GM18508 (cell line): Measurements from ENCODE around the gene SIVA1.

Source experiments
- ATAC-seq: cut with Tn5 transposase; IDR thresholded peaks from one replicate; pipeline ENCODE4 v1.9.1; 2021; ENCODE audit warnings: moderate number of reproducible peaks; ENCODE audit not compliant: insufficient read depth, unreplicated experiment

SIVA1 gene

DNA sequence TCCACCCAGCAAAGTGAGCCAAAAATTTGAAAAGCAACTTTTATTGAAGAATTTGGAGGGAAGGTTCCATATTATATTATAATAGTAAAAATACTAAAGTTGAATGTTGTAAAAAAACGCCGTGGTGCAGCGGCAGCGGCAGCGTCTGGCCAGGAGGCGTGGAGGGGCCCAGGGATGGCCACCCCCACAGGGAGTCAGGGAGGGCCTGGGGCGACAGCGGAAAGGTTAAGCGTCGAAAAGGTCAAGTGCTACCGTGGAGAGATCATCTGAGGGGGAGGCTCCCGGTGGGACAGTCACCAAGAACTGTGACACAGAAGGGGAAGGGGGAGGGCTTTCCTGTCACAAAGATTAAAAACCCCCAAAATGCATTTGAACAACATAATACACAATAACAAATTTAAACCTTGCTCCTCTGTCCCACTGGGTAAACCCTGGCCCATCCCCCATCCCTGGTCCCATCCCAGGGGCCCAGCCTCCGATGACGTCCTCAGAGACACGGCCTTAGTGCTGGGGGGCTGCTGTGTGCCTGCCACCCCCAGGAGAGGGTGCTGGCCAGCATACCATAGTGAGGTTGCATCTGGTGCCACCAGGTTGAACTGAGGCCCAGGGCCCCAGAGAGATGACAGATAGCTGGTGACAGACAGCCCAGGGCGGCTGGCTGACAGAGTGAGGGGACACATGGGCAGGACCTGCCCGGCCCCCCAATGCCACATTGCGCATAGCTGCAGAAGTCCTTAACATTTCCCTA is 16.6 kb downstream of the SIVA1 start:
- ATAC-seq = no peak

DNA sequence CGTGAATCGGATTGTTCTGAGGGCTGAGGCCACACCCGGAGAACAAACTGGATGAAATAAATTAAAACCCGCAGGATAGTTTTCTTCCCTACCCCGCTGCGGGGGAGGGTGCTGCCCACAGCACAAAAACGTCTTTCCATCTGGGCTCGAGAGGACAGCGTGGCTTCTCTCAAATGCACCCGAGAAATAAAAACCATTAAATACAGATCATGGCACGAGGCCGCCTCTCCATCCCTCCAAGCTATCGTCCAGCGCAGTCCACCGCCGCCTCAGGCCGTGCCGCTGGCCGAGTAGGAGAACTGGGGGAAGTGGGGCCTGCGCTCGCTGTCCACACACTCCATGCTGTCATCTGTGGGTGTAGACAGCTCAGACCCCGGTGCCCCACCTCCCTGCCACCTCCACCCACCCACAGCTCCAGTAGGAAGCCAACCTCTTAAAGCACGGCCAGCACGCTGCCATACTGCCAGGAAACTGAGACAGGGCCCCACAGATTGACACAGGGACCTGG is 17.2 kb downstream of the SIVA1 start:
- no peak for ATAC-seq

DNA sequence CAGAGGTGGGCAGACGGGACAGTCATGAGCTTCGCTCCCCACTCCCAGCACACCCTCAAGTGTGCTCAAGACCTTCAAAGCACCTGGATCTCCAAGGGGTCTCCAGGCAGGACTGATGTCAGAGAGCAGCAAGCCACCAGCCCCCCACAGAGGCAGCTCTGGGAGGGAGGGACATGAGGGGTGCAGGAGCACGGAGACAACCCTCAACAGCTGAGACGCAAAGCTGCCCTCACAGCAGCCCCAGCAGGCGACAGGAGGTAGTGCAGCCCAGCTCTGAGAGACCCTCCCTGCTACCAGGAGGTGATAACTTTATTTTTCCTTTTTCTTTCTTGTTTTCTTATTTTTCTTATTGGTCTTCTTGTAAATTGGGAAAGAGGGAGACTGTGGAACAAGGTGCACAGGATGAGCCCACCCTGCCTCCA is 17.9 kb downstream of the SIVA1 start:
- no peak for ATAC-seq

DNA sequence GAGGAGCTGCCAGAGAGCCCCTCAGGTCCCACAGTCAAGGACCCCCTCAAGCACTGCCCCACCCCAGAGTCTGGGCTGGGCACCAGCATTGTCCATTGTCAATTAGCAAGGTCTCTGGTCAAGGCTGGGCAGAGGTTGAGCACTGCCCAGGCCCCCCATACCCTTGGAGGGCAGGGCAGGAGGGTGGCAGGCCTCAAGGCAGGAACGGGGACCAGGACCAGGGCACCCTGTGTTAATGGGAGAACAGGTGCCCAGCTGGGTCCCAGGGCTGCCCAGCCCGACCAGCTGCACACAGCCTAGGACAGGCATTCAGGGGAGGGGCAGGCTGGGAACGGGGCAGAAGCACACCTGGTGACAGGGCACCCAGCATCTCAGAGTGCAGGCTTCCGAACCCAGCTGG is 18.4 kb downstream of the SIVA1 start:
- ATAC-seq = no peak

DNA sequence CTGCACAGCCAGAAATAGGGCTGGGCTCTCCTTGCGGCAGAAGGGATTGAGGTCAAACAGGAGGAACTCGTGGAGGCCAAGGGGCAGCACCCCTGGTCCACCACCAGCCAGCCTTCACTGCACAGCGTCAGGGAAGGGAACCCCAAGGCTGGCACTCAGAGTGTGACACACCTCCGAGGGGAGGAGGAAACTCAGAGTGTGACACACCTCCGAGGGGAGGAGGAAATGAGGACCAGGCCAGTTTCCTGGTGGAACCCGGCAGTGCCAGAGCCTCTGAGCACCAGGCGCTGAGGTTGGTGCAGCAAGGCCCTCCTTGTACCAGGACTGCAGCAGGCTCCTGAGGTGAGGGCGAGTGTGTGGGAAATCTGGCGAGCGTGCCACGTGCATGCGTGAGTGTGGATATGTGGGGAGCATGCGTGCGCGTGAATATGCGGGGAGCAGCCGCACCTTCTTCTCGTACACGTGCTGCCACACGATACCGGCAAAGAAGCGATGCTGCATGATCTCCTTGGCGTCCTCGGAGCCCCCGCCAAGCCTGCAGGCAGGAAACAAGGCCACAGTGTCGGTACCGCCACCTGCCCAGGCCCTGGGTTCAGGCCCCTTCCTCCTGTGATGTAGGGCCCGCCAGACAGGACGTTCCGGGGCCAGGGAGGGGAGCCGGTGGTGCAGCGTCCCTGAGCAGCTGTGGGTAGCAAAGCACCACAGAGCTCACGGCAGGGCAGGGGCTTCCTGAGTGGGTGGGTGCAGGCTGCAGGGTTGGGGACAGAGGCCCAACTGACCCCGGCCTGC is 19.2 kb downstream of the SIVA1 start:
- ATAC-seq = no peak

DNA sequence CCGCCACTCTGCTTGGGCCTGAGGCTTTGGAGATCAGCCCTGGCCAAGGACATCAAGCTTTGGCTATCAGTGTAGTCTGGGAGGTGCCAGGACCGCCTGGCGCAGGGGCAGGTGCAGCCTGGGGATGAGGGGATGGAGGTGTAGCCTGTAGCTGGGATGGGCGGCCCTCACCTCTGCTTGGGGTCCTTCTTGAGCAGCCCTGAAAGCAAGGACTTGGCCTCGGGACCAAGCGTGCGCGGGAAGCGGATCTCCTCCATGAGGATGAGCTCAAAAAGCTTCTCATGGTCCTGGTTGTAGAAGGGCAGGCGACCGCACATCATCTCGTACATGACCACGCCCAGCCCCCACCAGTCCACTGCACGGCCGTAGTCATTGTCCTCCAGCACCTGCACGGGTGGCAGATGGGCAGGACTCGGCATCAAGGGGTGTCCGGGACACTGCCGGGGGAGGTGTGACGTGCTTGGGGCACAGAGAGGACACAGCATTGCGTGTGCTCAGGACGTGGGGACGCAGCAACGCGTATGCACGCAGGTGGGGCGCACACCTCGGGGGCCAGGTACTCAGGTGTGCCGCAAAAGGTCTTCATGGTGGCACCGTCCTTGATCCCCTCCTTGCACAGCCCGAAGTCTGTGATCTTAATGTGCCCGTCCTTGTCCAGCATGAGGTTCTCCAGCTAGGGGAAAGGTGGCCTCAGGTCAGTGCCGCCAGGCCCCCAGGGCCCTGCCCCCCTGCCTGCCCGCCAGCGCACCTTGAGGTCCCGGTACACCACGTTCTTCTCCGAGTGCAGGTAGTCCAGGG is 20.0 kb downstream of the SIVA1 start:
- no peak for ATAC-seq

DNA sequence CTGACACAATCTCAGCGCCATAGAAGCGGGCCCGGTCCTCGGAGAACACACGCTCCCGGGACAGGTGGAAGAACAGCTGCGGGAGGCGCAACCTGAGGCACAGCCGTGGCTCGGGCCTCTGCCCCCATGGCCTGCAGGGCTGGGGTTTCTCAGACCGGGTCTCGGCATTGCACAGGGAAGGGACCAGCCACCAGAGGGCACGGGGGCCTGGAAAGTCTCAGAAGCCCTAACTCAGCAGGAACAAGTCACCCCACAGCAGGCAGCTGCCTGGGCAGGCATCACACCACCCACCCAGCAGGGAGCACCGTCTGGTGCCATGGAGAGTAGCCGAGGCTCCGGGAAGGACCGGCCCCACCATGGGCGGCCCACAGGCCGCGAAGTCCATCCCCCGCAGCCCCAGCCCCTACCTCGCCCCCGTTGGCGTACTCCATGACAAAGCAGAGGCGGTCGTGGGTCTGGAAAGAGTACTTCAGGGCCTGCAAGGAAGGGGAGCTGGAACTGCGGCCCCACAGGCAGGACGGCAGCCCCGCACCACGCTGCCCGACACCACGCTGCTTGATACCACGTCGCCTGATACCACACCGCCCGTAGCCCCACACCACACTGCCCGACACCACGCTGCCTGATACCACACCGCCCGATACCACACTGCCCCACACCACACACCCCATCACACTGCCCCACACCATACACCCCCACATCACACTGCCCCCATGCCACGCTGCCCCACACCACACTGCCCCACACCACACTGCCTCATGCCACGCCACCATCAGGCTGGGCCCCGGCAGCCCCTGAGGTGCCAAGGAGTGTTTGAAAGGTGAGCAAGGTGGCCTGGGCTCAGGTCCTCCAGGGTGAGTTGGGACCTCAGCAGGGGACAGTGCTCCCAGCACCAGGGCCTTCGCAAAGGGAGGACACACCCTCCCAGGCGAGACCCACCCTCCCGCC is 20.8 kb downstream of the SIVA1 start:
- no peak for ATAC-seq

DNA sequence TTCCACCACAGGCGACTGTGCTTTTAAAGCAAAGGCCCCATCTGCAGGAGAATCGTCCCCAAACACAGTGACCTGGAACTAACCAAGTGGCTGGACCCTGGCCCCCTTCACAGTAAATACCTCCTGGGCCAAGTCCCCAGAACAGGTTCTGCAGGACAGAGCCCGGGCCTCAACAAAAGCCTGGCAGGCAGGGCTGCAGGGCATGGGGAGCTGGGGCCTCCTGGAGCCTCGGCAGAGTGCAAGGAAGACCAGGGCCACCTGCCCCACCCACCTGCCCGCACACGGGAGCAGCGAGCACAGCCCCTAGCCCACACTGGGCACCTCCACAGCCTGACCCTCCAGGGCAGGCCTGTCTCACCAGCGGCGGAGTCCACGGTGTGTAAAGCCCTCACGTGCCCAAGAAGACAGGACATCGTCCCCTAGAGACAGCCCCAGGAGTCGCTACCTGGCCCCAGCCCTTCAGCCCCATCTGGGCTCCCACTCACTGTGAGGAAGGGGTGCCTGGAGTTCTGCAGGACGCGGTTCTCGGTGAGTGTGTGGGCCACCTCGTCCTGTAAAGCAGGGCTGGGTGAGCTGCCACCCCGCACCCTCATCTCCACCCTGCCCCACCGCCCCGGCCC is 21.6 kb downstream of the SIVA1 start:
- ATAC-seq = no peak

DNA sequence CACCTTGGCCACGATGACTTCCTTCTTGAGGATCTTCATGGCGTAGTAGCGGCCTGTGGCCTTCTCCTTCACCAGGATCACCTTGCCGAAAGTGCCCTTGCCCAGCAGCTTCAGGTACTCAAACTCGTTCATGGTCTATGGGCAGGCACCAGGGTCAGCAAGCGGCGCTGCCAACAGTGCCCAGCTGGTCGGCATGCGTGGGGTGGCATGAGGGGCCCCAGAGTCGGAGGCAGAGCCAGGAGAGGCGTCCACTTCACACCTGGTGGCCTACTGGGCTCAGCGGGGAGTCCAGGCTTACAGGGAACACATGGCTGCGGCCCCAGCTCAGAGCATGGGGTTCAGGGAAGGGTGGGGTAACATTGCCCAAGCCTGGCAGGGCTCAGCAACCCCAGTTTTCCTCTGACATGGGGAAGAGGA is 22.1 kb downstream of the SIVA1 start:
- ATAC-seq = no peak

DNA sequence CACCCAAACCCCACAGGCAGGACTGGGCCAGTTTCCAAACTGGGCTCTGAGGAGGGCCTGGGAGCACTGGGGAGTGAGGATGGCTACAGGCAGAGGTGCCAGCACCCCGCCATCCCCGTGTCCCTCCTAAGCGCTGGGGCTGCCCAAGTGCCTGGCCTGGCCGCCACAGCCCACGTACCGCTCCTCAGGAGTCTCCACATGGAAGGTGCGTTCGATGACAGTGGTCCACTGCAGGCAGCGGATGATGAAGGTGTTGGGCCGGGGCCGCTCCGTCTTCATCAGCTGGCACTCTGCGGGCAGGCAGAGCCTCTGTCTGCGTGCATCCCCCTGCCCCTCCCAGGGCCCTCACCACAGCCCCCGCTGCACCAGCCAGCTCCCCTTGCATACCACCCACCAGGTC is 23.5 kb downstream of the SIVA1 start:
- ATAC-seq = no peak

DNA sequence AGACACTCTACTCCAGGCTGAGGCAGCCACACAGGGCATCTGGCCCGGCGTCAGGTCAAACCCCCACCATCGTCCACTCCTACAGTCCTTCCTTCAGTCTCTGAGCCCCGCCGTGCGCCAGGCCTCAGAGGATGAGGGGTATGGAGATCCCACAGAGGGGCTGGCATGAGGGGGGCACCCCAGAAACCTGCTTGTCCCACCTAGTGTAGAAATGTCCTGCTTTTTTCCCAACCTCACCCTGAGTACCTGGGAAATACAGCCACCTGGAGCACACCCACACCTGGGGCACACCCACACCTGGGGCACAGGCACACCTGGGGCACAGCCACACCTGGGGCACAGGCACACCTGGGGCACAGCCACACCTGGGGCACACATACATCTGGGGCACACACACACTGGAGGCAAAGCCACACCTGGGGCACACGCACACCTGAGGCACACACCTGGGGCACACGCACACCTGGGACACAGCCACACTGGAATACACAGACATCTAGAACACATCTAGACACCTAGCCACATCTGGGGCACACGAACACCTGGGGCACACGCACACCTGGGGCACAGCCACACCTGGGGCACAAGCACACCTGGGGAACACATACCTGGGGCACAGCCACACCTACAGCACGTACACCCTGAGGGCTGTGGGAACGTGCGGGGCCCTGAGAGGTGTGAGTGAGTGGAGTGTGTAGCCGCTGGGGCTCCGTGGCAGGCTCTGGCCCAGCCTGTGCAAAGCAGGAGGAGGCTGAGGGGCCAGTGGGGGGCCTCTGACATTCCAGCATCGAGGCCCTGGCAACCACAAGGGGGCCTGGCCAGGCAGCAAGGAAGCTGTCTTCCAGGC is 24.2 kb downstream of the SIVA1 start:
- no peak for ATAC-seq

DNA sequence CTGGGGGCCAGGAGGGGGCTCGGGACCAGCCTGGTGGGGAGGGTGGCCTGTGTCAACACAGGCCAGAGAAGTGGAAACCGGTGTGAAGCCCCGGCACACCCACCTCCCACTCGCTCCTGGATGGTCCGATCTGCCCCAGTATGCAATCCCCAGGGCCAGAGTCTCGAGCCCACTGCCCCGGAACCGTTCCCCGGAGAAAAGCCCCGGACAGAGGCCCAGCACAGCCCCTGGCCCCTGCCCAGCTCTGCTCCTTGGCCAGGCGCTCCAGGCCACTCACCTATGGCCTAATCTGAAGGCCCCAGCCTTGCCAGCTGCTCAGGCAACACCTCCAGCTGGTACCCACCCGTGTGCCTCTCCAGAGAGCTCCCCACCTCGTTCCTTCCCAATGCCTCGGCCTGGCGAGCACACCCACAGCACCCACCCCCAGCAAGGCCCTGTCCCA is 24.9 kb downstream of the SIVA1 start:
- ATAC-seq = no peak

DNA sequence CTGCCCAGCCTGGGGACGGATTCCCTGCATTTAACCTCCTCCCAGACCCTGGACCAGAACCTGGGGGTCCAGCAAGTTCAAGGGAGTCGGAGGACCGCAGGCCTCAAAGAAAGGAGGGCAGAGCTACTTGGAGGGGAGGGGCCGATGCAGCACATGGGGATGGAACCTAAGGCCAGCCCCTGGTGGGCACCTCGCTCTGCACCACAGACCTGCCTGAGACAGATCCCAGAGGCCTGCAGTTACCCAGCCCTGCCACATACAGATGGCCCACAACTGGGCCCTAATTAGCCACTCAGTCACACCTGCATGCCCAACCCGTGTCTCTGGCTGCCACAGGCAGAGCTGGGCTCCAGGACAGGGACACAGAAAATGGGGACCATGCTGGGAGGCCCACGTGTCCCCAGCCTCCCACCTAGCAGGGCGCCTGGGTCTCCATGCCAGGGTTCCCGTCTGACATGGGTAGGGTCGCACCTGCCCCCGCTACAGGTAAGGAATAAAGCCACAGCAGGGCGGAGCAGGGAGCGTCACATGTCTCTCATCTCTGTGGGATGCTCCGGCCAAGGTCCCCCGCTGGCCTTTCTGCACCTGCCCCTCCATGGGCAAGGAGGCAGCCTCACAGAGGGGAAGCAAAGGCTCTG is 25.9 kb downstream of the SIVA1 start:
- ATAC-seq = no peak

DNA sequence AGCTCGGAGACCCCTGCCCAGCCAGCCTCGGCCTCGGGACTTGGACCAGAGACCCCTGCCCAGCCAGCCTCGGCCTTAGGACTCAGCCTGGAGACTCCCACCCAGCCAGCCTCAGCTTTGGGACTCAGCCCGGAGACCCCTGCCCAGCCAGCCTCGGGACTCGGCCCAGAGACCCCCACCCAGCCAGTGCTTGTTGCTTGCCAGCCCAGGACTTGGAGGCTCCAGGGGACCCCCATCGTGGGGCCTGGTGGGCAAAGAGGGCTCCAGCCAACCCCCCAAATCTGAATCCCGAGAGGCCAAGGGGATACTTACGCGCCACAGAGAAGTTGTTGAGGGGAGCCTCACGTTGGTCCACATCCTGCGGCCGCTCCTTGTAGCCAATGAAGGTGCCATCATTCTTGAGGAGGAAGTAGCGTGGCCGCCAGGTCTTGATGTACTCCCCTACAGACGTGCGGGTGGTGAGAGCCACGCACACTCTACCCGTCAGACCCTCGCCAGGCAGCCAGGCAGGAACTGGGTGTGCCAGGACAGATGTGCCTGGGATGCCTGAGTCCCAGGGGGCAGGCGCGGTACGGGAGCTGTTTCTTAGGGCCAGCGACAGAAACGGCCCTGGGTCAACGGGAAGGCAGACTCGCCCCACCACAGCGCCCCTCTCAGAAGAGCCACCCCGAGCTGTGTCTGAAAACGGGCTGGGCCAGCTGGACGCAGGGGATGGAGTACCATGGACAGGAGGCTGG is 27.0 kb downstream of the SIVA1 start:
- no peak for ATAC-seq

DNA sequence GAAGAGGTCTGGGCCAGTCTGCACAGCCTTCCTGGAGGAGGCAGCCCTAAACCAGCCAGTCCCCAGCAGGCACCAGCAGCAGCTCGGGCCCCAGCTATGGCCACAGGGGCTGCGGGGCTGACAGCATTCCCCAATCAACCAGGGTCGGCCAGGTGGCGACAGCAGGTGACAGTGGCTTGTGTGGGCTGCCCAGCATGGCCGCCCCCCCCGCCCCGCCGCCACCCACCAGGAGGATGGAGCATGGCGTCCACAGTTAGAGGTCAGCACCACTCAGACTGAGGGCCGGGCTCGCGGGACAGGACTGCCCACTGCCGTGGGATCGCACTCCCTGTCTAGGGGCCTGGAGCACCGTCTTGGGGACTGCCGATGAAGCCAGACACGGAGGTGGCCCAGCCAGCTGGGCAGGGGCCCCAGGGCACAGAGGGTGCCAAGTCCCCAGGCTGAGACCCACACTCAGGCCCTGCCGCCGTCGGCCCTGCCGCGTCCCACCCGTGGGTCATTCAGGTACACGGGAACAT is 27.6 kb downstream of the SIVA1 start:
- no peak for ATAC-seq

DNA sequence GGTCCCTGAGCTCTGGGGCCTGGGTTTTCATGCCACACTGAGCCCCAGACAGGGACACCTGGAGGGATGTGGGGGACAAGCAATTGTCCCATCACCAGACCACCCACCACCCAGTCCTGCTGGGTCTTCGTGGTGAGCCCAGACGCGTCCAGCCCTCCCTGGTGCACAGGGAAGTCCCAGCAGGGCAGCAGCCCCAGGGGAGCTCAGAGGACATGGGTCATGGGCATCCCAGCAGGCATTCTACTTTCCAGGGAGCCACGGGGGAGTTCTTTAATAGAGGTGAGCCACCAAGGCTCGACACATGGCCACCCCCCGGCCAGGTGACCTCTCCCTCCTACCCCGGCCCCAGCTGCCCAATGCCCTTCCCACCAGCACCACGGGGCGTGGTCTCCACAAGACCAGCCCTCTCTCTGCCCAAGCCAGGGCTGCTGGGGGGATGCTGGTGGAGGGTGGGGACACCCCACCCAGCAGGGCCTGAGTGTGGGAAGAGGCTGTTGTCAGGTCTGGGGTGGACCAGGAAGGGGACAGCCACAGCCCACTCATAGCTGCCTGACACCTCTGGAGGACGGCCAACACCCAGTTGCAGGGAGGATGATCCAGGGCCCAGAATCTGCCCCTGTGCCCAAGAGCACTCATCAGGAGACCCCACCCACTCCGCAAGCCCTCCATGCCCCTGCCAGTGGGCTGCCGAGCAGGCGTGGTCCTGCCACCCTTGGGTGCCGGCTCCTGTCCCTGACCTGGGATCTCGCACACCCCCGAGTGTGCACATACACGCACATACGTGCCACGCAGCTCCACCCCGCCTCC is 28.5 kb downstream of the SIVA1 start:
- ATAC-seq = no peak
